Peyer's patch (tissue), 4 donors: ENCODE results near the gene TSC22D3. TPM values are rescaled to one million over a fixed set of nuclear protein-coding genes. Genes with fewer than 3 reads are reported as not detected.
"Not testable (repeated sequence)": the region's sequence is repeated elsewhere in the genome, so short reads cannot be mapped to it uniquely, and the experiment has no call there.

Source experiments
- DNase-seq, 3 donors: peaks; one replicate each; pipeline ENCODE4 v3.0.0-alpha.2; 2017 to 2019
- H3K27ac ChIP-seq, 4 donors: fragments of 200-600 bp; sonication (generic); one replicate each; pipeline ENCODE4 v1.5.1; 2016 to 2019
- H3K27me3 ChIP-seq, 2 donors: fragments of 200-600 bp; sonication (generic); one replicate each; pipeline ENCODE4 v1.5.1; 2019
- H3K36me3 ChIP-seq, 3 donors: fragments of 200-600 bp; sonication (generic); one replicate each; pipeline ENCODE4 v1.5.1; 2016 to 2019
- H3K4me1 ChIP-seq, 4 donors: fragments of 200-600 bp; sonication (generic); one replicate each; pipeline ENCODE4 v1.5.1; 2016 to 2019
- H3K4me3 ChIP-seq, 4 donors: fragments of 200-600 bp; sonication (generic); 1 replicate in 3 of 4; 2 replicates in 1 of 4; pipeline ENCODE4 v1.5.1; 2016 to 2019; ENCODE audit warnings: mild to moderate bottlenecking in 1 of 4
- H3K9me3 ChIP-seq, 4 donors: fragments of 200-600 bp; sonication (generic); one replicate each; pipeline ENCODE4 v1.5.1; 2016 to 2019; ENCODE audit warnings: mild to moderate bottlenecking in 1 of 4
- POLR2A ChIP-seq, 2 donors: fragments of 450-650 bp; IDR thresholded peaks; one replicate each; pipeline ENCODE4 v1.5.1; 2017; ENCODE audit warnings: antibody characterized with exemption in 2 of 2, mild to moderate bottlenecking in 2 of 2, moderate library complexity in 2 of 2
- total RNA-seq, 4 donors: library from RNA; depleted of rRNA; stranded (reverse); fragments of >200 nt; gene quantifications; one replicate each; pipeline ENCODE4 v1.1.0, GENCODE V29; 2016
- TF ChIP-seq, protein P1 (sequence below), 6 experiments: fragments of 450-650 bp in 4 of 6; fragments of 200-600 bp in 2 of 6; sonication (generic) in 1 of 6; IDR thresholded peaks; one replicate each; pipeline ENCODE4 v1.5.1; 2017 to 2019; ENCODE audit warnings: antibody characterized with exemption in 6 of 6, mild to moderate bottlenecking in 3 of 6, moderate library complexity in 1 of 6

The TSC22D3 gene
- total RNA-seq, result 1,000 to 10,000 TPM in 1 of 4 donors, 100 to 1,000 TPM in 3; 185 to 1,146 (median 313) TPM

DNA sequence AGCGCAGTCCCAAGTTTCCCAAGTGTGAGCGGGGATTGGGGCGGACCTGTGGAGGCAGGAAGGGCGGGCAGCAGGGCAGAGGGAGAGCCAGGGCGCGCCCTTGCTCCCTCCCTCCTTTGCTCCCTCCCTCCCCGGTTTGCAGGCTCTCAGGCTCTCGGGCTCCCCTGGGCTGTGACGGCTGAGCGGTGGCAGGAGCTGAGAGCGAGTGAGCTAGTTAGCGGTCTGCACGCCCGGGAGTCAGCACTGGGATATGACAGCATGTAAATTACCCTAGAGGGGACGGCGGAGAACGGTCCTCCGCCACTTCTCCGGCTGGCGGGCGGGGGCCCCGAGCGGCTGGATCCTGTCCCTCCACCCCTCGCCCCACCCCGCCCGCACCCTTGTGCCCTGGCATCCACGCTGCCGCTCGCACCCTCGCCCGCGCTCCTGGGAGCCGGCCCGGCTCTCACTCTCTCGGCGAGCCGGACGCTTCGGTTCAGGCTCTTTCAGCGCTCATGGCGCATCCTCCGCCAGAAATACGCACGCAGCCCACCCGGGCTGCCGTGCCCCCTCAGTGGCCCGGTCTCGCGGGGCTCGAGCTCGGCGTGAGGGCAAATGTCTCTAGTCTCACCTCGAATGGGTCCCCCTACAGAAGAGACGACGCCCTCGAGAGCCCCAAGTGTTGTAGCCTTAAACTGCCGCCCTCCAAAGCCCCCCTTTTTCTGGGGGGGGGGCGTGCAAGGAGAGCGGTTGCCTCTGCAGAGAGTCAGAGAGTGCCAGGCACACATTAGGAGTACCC is at the start of gene TSC22D3:
TSS of gene TSC22D3 (minus strand) at position 54 of the 778 bp plus-strand sequence. CDS start 368 bp downstream, outside the sequence.
- peaks cover 0 to 4% (median 0%) of the 10 kb centered on the region in 4 donors for H3K4me1 ChIP-seq
- H3K27me3 ChIP-seq, result no peaks in the 10 kb centered on the region
- peak within 1 kb of the TSS; percentile 68 to 85 (median 78) for H3K27ac ChIP-seq
- H3K36me3 ChIP-seq, result no peaks in the 10 kb centered on the region
- peak within 1 kb of the TSS; percentile 47 to 76 (median 54) for H3K4me3 ChIP-seq
- peak; percentile 62 to 88 (median 83) for DNase-seq
- no peaks in the 10 kb centered on the region for H3K9me3 ChIP-seq
- TF ChIP-seq, protein P1, sequence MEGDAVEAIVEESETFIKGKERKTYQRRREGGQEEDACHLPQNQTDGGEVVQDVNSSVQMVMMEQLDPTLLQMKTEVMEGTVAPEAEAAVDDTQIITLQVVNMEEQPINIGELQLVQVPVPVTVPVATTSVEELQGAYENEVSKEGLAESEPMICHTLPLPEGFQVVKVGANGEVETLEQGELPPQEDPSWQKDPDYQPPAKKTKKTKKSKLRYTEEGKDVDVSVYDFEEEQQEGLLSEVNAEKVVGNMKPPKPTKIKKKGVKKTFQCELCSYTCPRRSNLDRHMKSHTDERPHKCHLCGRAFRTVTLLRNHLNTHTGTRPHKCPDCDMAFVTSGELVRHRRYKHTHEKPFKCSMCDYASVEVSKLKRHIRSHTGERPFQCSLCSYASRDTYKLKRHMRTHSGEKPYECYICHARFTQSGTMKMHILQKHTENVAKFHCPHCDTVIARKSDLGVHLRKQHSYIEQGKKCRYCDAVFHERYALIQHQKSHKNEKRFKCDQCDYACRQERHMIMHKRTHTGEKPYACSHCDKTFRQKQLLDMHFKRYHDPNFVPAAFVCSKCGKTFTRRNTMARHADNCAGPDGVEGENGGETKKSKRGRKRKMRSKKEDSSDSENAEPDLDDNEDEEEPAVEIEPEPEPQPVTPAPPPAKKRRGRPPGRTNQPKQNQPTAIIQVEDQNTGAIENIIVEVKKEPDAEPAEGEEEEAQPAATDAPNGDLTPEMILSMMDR (IDR thresholded peaks at IDR 0.05), result peak in 4 of 6 experiments; percentile 9 to 42 (median 31)
- TF ChIP-seq POLR2A (IDR thresholded peaks at IDR 0.05), result peak; percentile 25 to 54

DNA sequence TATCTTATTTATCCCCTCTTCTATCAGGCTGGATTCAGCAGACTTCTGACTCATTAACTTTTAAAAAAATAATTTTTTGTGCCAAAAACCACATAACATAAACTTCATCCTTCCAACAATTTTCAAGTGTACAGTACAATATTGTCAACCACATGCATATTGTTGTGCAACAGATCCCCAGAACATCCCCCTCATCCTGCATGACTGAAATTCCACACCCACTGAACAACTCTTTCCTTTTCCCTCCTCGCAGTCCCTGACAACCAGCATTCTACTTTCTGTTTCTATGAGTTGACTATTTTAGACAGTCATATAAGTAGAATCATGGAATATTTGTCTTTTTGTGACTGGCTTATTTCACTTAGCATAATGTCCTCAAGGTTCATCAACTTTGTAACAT is 47.9 kb upstream of the TSC22D3 start:
- no peak for TF ChIP-seq POLR2A (IDR thresholded peaks at IDR 0.05)
- TF ChIP-seq, protein P1 (IDR thresholded peaks at IDR 0.05), result no peak

DNA sequence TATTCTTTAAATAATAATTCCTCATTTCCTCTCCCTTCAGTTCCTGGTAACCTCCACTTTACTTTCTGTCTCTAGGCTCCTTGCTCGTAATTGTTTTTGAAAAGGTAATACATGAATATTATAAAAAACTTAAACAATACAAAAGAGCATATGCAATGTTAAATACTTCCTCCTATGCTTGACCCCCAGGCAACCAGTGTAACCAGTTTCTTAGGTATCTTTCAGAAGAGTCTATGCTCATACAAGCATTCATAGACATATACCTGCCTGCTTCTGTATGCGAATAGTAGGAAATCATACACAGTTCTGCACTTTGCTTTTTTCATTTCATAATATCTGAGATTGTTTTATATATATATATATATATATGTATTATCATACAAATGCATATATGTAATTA is 47.5 kb upstream of the TSC22D3 start:
- Histone ChIP-seq H3K36me3 (no peaks in the 10 kb centered on the region), H3K27ac (no peak overlapping the region), H3K27me3 (no peaks in the 10 kb centered on the region), H3K9me3 (peaks cover 0 to 13% (median 0%) of the 10 kb centered on the region in 4 donors), H3K4me3 (no peak overlapping the region), H3K4me1 (no peaks in the 10 kb centered on the region)
- DNase-seq, result no peak
- no peak for TF ChIP-seq POLR2A (IDR thresholded peaks at IDR 0.05)
- TF ChIP-seq, protein P1 (IDR thresholded peaks at IDR 0.05), result no peak

More for the DNA sequence above, 47.9 kb upstream of the TSC22D3 start:
- H3K36me3 ChIP-seq, result no peaks in the 10 kb centered on the region
- H3K4me1 ChIP-seq, result no peaks in the 10 kb centered on the region
- no peak for DNase-seq
- H3K4me3 ChIP-seq, result no peak overlapping the region
- H3K27me3 ChIP-seq, result no peaks in the 10 kb centered on the region
- H3K9me3 ChIP-seq, result peaks cover 0 to 12% (median 0%) of the 10 kb centered on the region in 4 donors
- no peak overlapping the region for H3K27ac ChIP-seq

DNA sequence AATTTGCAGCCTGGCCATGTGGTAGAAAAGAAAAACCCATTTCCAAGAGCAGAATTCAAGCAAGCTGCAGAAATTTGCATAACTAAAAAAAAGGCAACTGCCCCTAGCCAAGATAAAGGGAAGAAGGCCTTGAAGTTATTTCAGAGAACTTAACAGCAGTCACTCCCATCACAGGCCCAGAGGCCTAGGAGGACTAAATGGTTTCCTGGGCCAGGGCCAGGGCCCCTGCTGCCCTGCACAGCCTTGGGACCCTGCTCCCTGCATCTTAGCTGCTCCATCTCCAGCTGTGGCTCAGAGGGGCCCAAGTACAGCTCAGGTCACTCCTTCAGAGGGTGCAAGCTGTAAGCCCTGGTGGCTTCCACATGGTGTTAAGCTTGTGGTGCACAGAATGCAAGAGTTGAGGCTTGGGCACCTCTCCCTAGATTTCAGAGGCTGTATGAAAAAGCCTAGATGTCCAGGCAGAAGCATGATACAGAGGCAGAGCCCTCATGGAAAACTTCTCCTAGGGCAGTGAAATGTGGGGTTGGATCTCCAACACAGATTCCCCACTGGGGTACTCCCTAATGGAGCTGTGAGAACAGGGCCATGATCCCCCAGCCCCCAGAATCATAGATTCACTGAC is 43.4 kb upstream of the TSC22D3 start:
- Histone ChIP-seq H3K27me3 (no peaks in the 10 kb centered on the region), H3K27ac (no peak overlapping the region), H3K9me3 (peaks cover 0 to 13% (median 0%) of the 10 kb centered on the region in 4 donors), H3K36me3 (no peaks in the 10 kb centered on the region), H3K4me1 (no peaks in the 10 kb centered on the region), H3K4me3 (no peak overlapping the region)
- no peak for DNase-seq
- TF ChIP-seq, protein P1 (IDR thresholded peaks at IDR 0.05), result no peak
- no peak for TF ChIP-seq POLR2A (IDR thresholded peaks at IDR 0.05)

DNA sequence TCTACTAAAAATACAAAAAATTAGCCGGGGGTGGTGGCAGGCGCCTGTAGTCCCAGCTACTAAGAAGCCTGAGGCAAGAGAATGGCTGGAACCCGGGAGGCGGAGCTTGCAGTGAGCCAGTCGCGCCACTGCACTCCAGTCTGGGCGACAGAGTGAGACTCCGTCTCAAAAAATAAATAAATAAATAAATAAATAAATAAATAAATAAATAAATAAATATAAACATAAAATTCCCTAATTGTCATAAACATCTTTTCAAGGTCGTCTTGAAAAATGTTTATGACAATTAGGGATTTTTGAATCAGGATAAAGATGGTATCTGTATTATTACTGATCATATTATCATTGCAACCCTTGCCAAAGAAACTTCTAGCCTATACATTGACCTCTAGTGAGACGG is 34.5 kb upstream of the TSC22D3 start:
- H3K9me3 ChIP-seq, DNase-seq, H3K4me3 ChIP-seq, H3K36me3 ChIP-seq, H3K27ac ChIP-seq, H3K4me1 ChIP-seq, H3K27me3 ChIP-seq: not testable (repeated sequence)

DNA sequence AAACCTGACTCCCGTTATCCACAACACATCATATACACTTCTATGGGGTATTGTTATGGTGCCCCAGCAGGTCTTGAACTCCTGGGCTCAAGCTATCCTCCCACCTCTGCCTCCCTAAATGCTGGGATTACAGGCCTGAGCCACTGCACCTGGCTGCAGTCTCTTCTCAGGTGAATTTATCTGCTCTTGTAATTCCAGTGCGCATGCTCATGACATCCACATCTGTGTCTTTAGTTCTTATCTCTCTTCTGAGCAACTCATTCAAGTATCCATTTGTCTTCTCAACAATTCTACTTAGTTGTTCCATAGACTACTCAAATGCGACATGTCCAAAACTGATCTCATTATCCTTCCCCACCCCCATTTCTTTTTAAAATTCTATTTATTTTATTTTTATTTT is 29.6 kb upstream of the TSC22D3 start:
- Histone ChIP-seq H3K36me3 (no peaks in the 10 kb centered on the region), H3K4me1 (no peaks in the 10 kb centered on the region), H3K9me3 (no peaks in the 10 kb centered on the region), H3K4me3 (no peak overlapping the region), H3K27me3 (no peaks in the 10 kb centered on the region), H3K27ac (no peak overlapping the region)
- no peak for DNase-seq
- no peak for TF ChIP-seq POLR2A (IDR thresholded peaks at IDR 0.05)
- TF ChIP-seq, protein P1 (IDR thresholded peaks at IDR 0.05), result no peak
